AG10803 (cell line): Measurements from ENCODE around the gene GALNT17.

ENCODE experiments used
- DNase-seq: peaks from one replicate; pipeline ENCODE4 v3.0.0; 2010; ENCODE audit warnings: low read depth
- H3K4me3 ChIP-seq: 2 replicates; pipeline ENCODE4 v1.5.1; 2011; ENCODE audit warnings: mild to moderate bottlenecking, low read length, control low read depth
- CTCF ChIP-seq: conservative IDR thresholded peaks from 2 replicates; pipeline ENCODE4 v1.5.1; 2011; ENCODE audit warnings: mild to moderate bottlenecking, low read length, control low read depth, inconsistent platforms

The GALNT17 gene

GRCh38 chr7:71229699-71230098, 97.8 kb downstream of the GALNT17 start:
- DNase-seq: no peak
- TF ChIP-seq CTCF: no peak

GRCh38 chr7:71235253-71235652, 103.3 kb downstream of the GALNT17 start:
- no peak for TF ChIP-seq CTCF
- no peak overlapping the region for H3K4me3 ChIP-seq
- no peak for DNase-seq

More at GRCh38 chr7:71229699-71230098, 97.8 kb downstream of the GALNT17 start:
- no peak overlapping the region for H3K4me3 ChIP-seq

- no peak for DNase-seq
- TF ChIP-seq CTCF: no peak
- no peak overlapping the region for H3K4me3 ChIP-seq
Measured at GRCh38 chr7:71236230-71237105, 104.5 kb downstream of the GALNT17 start.

GRCh38 chr7:71237945-71238344, 106.0 kb downstream of the GALNT17 start:
- no peak for DNase-seq
- H3K4me3 ChIP-seq: no peak overlapping the region
- no peak for TF ChIP-seq CTCF

GRCh38 chr7:71238581-71239295, 106.8 kb downstream of the GALNT17 start:
- DNase-seq: no peak
- no peak for TF ChIP-seq CTCF
- no peak overlapping the region for H3K4me3 ChIP-seq

- DNase-seq: no peak
- H3K4me3 ChIP-seq: no peak overlapping the region
- no peak for TF ChIP-seq CTCF
Measured at GRCh38 chr7:71239586-71240268, 107.8 kb downstream of the GALNT17 start.
